ENCODE data around the gene CYGB. TPM values are rescaled to one million over a fixed set of nuclear protein-coding genes. Genes with fewer than 3 reads are reported as not detected.

CYGB gene
- total and polyA plus RNA-seq, 2 of the 13 experiments (the other 11 are each of a cell fraction or from before 2014, with no cell fraction given) = 18.9 to 27.1 TPM

GRCh38 chr17:76578376-76578775 is 40.9 kb upstream of the CYGB start:
- Histone ChIP-seq H2AFZ (ENCODE audit: low read length) (no peak overlapping the region), H3K36me3 (replicated peaks in 1 of 2; ENCODE audit: control insufficient read depth in 1 of 2, insufficient read depth in 2 of 2, low read length in 2 of 2) (no peaks in the 10 kb centered on the region), H3K4me1 (ENCODE audit: insufficient read depth, low read length) (peaks cover 24% of the 10 kb centered on the region), H3K27me3 (ENCODE audit: control insufficient read depth in 1 of 2, insufficient read depth in 2 of 2, low read length in 2 of 2) (peaks cover 2 to 5% of the 10 kb centered on the region in 2 experiments; a peak in 1 of 5 replicates), H3K4me2 (ENCODE audit: low read depth, low read length) (no peak overlapping the region), H3K27ac (ENCODE audit: extremely low read length, insufficient read depth, low read length) (no peak overlapping the region), H3K79me2 (ENCODE audit: insufficient read depth, low read length) (no peaks in the 10 kb centered on the region), H3K4me3 (replicated peaks in 1 of 3; ENCODE audit: insufficient read depth in 1 of 3, low read depth in 2 of 3, low read length in 3 of 3) (no peak overlapping the region), H3K9me3 (ENCODE audit: low read length) (no peaks in the 10 kb centered on the region), H4K20me1 (ENCODE audit: insufficient read depth, low read length) (no peaks in the 10 kb centered on the region), H3K9ac (ENCODE audit: insufficient read depth, low read depth, low read length) (no peak overlapping the region)
- no TSS peak for BruUV-seq (replicated peaks)
- TF ChIP-seq ZNF773 (CRISPR knock-in tag; IDR thresholded peaks at IDR 0.05; ENCODE audit: borderline replicate concordance) = no peak
- in situ Hi-C loops (cut with HindIII; ENCODE audit: extremely low pct_ligation_motif_present, low pct_unique_long_range_greater_than_20kb) (no loop called here), intact Hi-C loops (cut with micrococcal nuclease; ENCODE audit: unreplicated experiment) (no loop called here)
- no peak for ATAC-seq
- FAIRE-seq = no peak
- DNase-seq (ENCODE audit: low spot score) = no peak
- ChIA-PET CTCF (ENCODE audit: low intra/inter-chr PET ratio, low total read pairs) (no interaction called here), POLR2A (interaction anchor here (0.7 to 1.5 kb wide), 2 partner anchors 11 to 21 kb away, joined by 3 to 4 read pairs; no protein-coding TSS in a partner anchor)
- 43% methylated on average over 5 of the region's 5 CpGs for WGBS (ENCODE audit: low lambda C conversion rate)

GRCh38 chr17:76577876-76578275 is 40.4 kb upstream of the CYGB start:
- no peak overlapping the region for H2AFZ ChIP-seq (ENCODE audit: low read length)
- no peak overlapping the region for H3K4me2 ChIP-seq (ENCODE audit: low read depth, low read length)
- H3K4me3 ChIP-seq (replicated peaks in 1 of 3; ENCODE audit: insufficient read depth in 1 of 3, low read depth in 2 of 3, low read length in 3 of 3) = no peak overlapping the region
- 84% methylated on average over 7 of the region's 7 CpGs for WGBS (ENCODE audit: low lambda C conversion rate)
- in situ Hi-C loops (cut with HindIII; ENCODE audit: extremely low pct_ligation_motif_present, low pct_unique_long_range_greater_than_20kb) = no loop called here
- no peak for DNase-seq (ENCODE audit: low spot score)
- H3K36me3 ChIP-seq (replicated peaks in 1 of 2; ENCODE audit: control insufficient read depth in 1 of 2, insufficient read depth in 2 of 2, low read length in 2 of 2) = no peaks in the 10 kb centered on the region
- FAIRE-seq = no peak
- CTCF ChIA-PET (ENCODE audit: low intra/inter-chr PET ratio, low total read pairs) = no interaction called here
- POLR2A ChIA-PET = interaction anchor here (1.5 kb wide), 1 partner anchor 10 kb away, joined by 4 read pairs; no protein-coding TSS in a partner anchor
- no peak overlapping the region for H3K27ac ChIP-seq (ENCODE audit: extremely low read length, insufficient read depth, low read length)
- no TSS peak for BruUV-seq (replicated peaks)
- no peak for ATAC-seq
- H3K79me2 ChIP-seq (ENCODE audit: insufficient read depth, low read length) = no peaks in the 10 kb centered on the region
- no peaks in the 10 kb centered on the region for H4K20me1 ChIP-seq (ENCODE audit: insufficient read depth, low read length)
- no peak overlapping the region for H3K9ac ChIP-seq (ENCODE audit: insufficient read depth, low read depth, low read length)
- intact Hi-C loops (cut with micrococcal nuclease; ENCODE audit: unreplicated experiment) = no loop called here
- no peak for TF ChIP-seq ZNF766 (CRISPR knock-in tag; IDR thresholded peaks at IDR 0.05; ENCODE audit: borderline replicate concordance)
- TF ChIP-seq ZNF704 (CRISPR knock-in tag; IDR thresholded peaks at IDR 0.05; ENCODE audit: borderline replicate concordance) = no peak
- TF ChIP-seq ZNF614 (CRISPR knock-in tag; IDR thresholded peaks at IDR 0.05; ENCODE audit: borderline replicate concordance) = no peak
- TF ChIP-seq STAG1 (CRISPR knock-in tag; IDR thresholded peaks at IDR 0.05) = no peak
- TF ChIP-seq ZNF430 (CRISPR knock-in tag; IDR thresholded peaks at IDR 0.05) = no peak
- no peaks in the 10 kb centered on the region for H3K9me3 ChIP-seq (ENCODE audit: low read length)
- H3K27me3 ChIP-seq (ENCODE audit: control insufficient read depth in 1 of 2, insufficient read depth in 2 of 2, low read length in 2 of 2) = peaks cover 2 to 5% of the 10 kb centered on the region in 2 experiments; a peak in 1 of 5 replicates
- peaks cover 24% of the 10 kb centered on the region for H3K4me1 ChIP-seq (ENCODE audit: insufficient read depth, low read length)
